Cardiac fibroblast (primary cell): ENCODE data around the gene HINT2.

Source experiments
- DNase-seq, 2 donors: peaks; one replicate each; pipeline versions ENCODE4 v3.0.0 to v3.0.0-alpha.2; 2010; ENCODE audit warnings: low read depth in 2 of 2
- H3K4me3 ChIP-seq, 2 donors: replicated peaks in 1 of 2; 1 replicate in 1 of 2; 2 replicates in 1 of 2; pipeline ENCODE4 v1.5.1; 2011; ENCODE audit warnings: low read depth in 2 of 2, low read length in 2 of 2, mild to moderate bottlenecking in 2 of 2, moderate library complexity in 1 of 2
- TF ChIP-seq, protein P1 (sequence below): IDR thresholded peaks from one replicate; pipeline ENCODE4 v1.5.1; 2011; ENCODE audit warnings: low read depth, mild to moderate bottlenecking, low read length, inconsistent platforms

Gene HINT2

DNA sequence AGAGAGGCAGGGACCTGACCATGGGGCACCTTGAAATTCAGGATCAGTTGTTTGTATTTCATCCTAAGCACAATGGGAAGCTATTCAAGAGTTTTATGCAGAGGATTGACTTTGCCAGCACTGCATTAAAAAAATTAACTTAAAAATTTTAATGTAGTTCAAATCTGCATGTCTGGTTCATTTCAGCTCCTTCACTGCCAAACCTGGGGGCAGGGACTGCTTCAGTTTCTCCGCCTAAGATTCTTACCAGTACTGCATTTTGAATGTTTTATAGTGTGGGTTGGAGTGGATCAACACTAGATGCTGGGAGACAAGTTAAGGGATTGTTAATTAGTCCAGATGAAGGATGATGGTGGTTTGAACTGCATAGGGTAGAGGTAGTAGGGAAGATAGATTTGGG, 45.1 kb downstream of the HINT2 start:
- DNase-seq, result no peak
- H3K4me3 ChIP-seq, result no peak overlapping the region
- TF ChIP-seq, protein P1, sequence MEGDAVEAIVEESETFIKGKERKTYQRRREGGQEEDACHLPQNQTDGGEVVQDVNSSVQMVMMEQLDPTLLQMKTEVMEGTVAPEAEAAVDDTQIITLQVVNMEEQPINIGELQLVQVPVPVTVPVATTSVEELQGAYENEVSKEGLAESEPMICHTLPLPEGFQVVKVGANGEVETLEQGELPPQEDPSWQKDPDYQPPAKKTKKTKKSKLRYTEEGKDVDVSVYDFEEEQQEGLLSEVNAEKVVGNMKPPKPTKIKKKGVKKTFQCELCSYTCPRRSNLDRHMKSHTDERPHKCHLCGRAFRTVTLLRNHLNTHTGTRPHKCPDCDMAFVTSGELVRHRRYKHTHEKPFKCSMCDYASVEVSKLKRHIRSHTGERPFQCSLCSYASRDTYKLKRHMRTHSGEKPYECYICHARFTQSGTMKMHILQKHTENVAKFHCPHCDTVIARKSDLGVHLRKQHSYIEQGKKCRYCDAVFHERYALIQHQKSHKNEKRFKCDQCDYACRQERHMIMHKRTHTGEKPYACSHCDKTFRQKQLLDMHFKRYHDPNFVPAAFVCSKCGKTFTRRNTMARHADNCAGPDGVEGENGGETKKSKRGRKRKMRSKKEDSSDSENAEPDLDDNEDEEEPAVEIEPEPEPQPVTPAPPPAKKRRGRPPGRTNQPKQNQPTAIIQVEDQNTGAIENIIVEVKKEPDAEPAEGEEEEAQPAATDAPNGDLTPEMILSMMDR, result no peak

DNA sequence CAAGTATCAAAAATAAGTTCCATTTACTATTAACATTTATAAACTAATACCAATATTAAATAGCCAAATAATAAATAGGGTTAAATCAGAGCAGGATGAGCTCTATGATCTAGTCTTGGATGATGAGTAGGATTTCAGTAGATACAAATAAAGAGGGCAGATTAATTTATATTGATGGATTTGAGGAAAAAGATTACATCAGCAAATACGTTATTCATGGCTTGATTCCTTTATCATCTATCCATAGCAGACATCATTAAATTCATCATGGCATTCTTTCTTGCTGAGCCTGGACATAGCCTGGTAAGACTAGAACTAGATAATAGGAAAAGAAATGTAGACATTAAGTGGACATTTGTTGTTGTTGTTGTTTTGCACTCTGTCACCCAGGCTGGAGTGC, 47.4 kb downstream of the HINT2 start:
- H3K4me3 ChIP-seq, result no peak overlapping the region
- no peak for DNase-seq
- TF ChIP-seq, protein P1, result no peak

DNA sequence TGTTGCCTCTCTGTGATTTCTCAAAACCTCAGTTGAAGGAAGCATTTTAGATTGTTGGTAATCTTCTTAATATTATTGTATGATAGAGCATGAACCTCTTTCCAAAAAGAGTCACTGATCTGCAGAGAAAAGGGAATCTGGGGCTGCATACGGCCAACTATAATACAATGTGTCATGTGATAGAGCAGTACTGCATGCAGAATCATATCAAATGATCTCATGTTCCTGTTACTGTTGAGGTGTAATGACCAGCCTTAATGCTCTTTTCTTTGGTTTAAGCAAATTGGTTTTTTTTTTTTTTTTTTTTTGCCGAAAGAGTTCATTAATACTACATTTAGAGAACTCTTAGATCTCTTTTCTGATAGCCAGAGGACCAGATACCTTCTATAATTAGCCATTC, 47.8 kb downstream of the HINT2 start:
- H3K4me3 ChIP-seq, result no peak overlapping the region
- TF ChIP-seq, protein P1, result no peak
- DNase-seq, result no peak

DNA sequence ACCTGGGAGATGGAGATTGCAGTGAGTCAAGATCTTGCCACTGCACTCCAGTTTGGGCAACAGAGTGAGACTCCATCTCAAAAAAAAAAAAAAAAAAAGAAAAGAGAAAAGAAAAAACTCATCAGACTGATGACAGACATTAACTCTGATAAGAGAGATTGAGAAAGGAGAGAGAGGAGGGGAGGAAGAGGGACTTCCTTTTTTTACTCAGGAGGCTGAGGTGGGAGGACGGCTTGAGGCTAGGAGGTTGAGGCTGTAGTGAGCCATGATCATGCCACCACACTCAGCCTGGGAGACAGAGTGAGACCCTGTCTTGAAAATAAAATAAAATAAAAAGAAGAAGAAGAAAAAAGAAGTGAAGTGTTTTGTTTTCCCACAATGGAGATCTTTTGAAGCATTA, 51.0 kb downstream of the HINT2 start:
- TF ChIP-seq, protein P1, result no peak
- no peak overlapping the region for H3K4me3 ChIP-seq
- DNase-seq, result no peak

DNA sequence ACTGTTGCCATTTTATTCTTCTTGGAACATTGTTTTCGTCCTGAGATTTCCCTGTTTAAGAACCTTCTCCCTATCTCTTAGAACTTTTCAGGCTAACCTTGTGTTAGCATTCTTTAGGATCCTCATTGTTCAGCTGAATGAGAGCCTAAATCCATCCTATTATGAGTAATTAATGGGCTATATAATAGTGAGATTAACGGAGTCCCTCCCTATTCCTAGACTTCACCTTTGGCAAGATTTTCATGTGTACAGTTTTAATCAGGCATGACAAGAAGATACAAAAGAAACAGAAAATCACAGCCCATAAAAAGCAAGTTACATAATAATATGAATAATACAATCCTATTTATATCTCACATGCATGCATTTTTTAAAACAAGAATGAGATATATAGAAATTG, 51.7 kb downstream of the HINT2 start:
- no peak overlapping the region for H3K4me3 ChIP-seq
- TF ChIP-seq, protein P1, result no peak
- DNase-seq, result no peak
